Measurements from ENCODE around the gene RACK1. TPM values are rescaled to one million over a fixed set of nuclear protein-coding genes. Genes with fewer than 3 reads are reported as not detected.
"Not testable (repeated sequence)": the region's sequence is repeated elsewhere in the genome, so short reads cannot be mapped to it uniquely, and the experiment has no call there.

Gene RACK1
- total RNA-seq, 1 donor from 2014 or later = 7,283 TPM

- no peak for TF ChIP-seq CTCF (IDR thresholded peaks at IDR 0.05; ENCODE audit: insufficient read depth, low read length, severe bottlenecking)
- FAIRE-seq (no peak), DNase-seq (ENCODE audit: low read depth) (no peak)
- H3K27me3 ChIP-seq (ENCODE audit: control insufficient read depth, insufficient read depth, low read length) = no peaks in the 10 kb centered on the region
- no peaks in the 10 kb centered on the region for H3K36me3 ChIP-seq (ENCODE audit: control insufficient read depth, insufficient read depth, low read length)
- no peak overlapping the region for H3K4me3 ChIP-seq (ENCODE audit: low read depth, low read length)
Measured at GRCh38 chr5:181212934-181213333, 30.8 kb downstream of the RACK1 start.

GRCh38 chr5:181212080-181212479, 31.6 kb downstream of the RACK1 start:
- Histone ChIP-seq H3K4me3 (ENCODE audit: low read depth, low read length) (no peak overlapping the region), H3K27me3 (ENCODE audit: control insufficient read depth, insufficient read depth, low read length) (no peaks in the 10 kb centered on the region), H3K36me3 (ENCODE audit: control insufficient read depth, insufficient read depth, low read length) (no peaks in the 10 kb centered on the region)
- DNase-seq (ENCODE audit: low read depth) (no peak), FAIRE-seq (no peak)
- no peak for TF ChIP-seq CTCF (IDR thresholded peaks at IDR 0.05; ENCODE audit: insufficient read depth, low read length, severe bottlenecking)

GRCh38 chr5:181211208-181211607, 32.5 kb downstream of the RACK1 start:
- FAIRE-seq = no peak
- no peak for DNase-seq (ENCODE audit: low read depth)
- Histone ChIP-seq H3K27me3 (ENCODE audit: control insufficient read depth, insufficient read depth, low read length) (no peaks in the 10 kb centered on the region), H3K4me3 (ENCODE audit: low read depth, low read length) (no peak overlapping the region), H3K36me3 (ENCODE audit: control insufficient read depth, insufficient read depth, low read length) (no peaks in the 10 kb centered on the region)
- TF ChIP-seq CTCF (IDR thresholded peaks at IDR 0.05; ENCODE audit: insufficient read depth, low read length, severe bottlenecking) = no peak

- DNase-seq (ENCODE audit: low read depth); FAIRE-seq; H3K36me3 ChIP-seq (ENCODE audit: control insufficient read depth, insufficient read depth, low read length); H3K27me3 ChIP-seq (ENCODE audit: control insufficient read depth, insufficient read depth, low read length); H3K4me3 ChIP-seq (ENCODE audit: low read depth, low read length): not testable (repeated sequence)
Measured at GRCh38 chr5:181210698-181211097, 33.0 kb downstream of the RACK1 start.

GRCh38 chr5:181210148-181210547, 33.6 kb downstream of the RACK1 start:
- not testable (repeated sequence) for FAIRE-seq; DNase-seq (ENCODE audit: low read depth); H3K4me3 ChIP-seq (ENCODE audit: low read depth, low read length); H3K36me3 ChIP-seq (ENCODE audit: control insufficient read depth, insufficient read depth, low read length); H3K27me3 ChIP-seq (ENCODE audit: control insufficient read depth, insufficient read depth, low read length)

- not testable (repeated sequence) for H3K36me3 ChIP-seq (ENCODE audit: control insufficient read depth, insufficient read depth, low read length); FAIRE-seq; H3K4me3 ChIP-seq (ENCODE audit: low read depth, low read length); H3K27me3 ChIP-seq (ENCODE audit: control insufficient read depth, insufficient read depth, low read length); DNase-seq (ENCODE audit: low read depth)
Measured at GRCh38 chr5:181209006-181209405, 34.7 kb downstream of the RACK1 start.

- H3K36me3 ChIP-seq (ENCODE audit: control insufficient read depth, insufficient read depth, low read length) = no peaks in the 10 kb centered on the region
- TF ChIP-seq CTCF (IDR thresholded peaks at IDR 0.05; ENCODE audit: insufficient read depth, low read length, severe bottlenecking) = no peak
- FAIRE-seq (no peak), DNase-seq (ENCODE audit: low read depth) (no peak)
- H3K27me3 ChIP-seq (ENCODE audit: control insufficient read depth, insufficient read depth, low read length) = no peaks in the 10 kb centered on the region
- H3K4me3 ChIP-seq (ENCODE audit: low read depth, low read length) = no peak overlapping the region
Measured at GRCh38 chr5:181207960-181208253, 35.8 kb downstream of the RACK1 start.
